ENCODE measurements around the gene STARD13.

STARD13 gene

GRCh38 chr13:33188093-33188882, 97.3 kb downstream of the STARD13 start:
- no peak overlapping the region for H3K27ac ChIP-seq (ENCODE audit: low read length)
- H3K27me3 ChIP-seq (ENCODE audit: control insufficient read depth, insufficient read depth, low read length), result no peaks in the 10 kb centered on the region
- no peaks in the 10 kb centered on the region for H3K9me3 ChIP-seq (ENCODE audit: control insufficient read depth, low read depth, low read length)
- no peaks in the 10 kb centered on the region for H3K36me3 ChIP-seq (ENCODE audit: control insufficient read depth, low read depth, low read length)
- no peak overlapping the region for H3K9ac ChIP-seq (ENCODE audit: low read length)
- H3K4me1 ChIP-seq (ENCODE audit: control insufficient read depth, low read depth, low read length), result peaks cover 20% of the 10 kb centered on the region
- H3K4me3 ChIP-seq (ENCODE audit: low read length), result no peak overlapping the region

- no peaks in the 10 kb centered on the region for H3K36me3 ChIP-seq (ENCODE audit: control insufficient read depth, low read depth, low read length)
- no peaks in the 10 kb centered on the region for H3K9me3 ChIP-seq (ENCODE audit: control insufficient read depth, low read depth, low read length)
- peaks cover 7% of the 10 kb centered on the region for H3K27me3 ChIP-seq (ENCODE audit: control insufficient read depth, insufficient read depth, low read length)
- H3K9ac ChIP-seq (ENCODE audit: low read length), result no peak overlapping the region
- H3K4me1 ChIP-seq (ENCODE audit: control insufficient read depth, low read depth, low read length), result peaks cover 16% of the 10 kb centered on the region
- no peak overlapping the region for H3K4me3 ChIP-seq (ENCODE audit: low read length)
- H3K27ac ChIP-seq (ENCODE audit: low read length), result no peak overlapping the region
Observed at GRCh38 chr13:33186861-33187291, 98.7 kb downstream of the STARD13 start.

GRCh38 chr13:33185853-33186252, 99.7 kb downstream of the STARD13 start:
- H3K27ac ChIP-seq (ENCODE audit: low read length), result no peak overlapping the region

GRCh38 chr13:33184530-33184929, 101.0 kb downstream of the STARD13 start:
- H3K27ac ChIP-seq (ENCODE audit: low read length), result no peak overlapping the region
- no peak overlapping the region for H3K4me3 ChIP-seq (ENCODE audit: low read length)
- no peak overlapping the region for H3K9ac ChIP-seq (ENCODE audit: low read length)
- peaks cover 19% of the 10 kb centered on the region for H3K4me1 ChIP-seq (ENCODE audit: control insufficient read depth, low read depth, low read length)
- H3K36me3 ChIP-seq (ENCODE audit: control insufficient read depth, low read depth, low read length), result no peaks in the 10 kb centered on the region
- H3K27me3 ChIP-seq (ENCODE audit: control insufficient read depth, insufficient read depth, low read length), result peaks cover 30% of the 10 kb centered on the region
- H3K9me3 ChIP-seq (ENCODE audit: control insufficient read depth, low read depth, low read length), result no peaks in the 10 kb centered on the region

More at GRCh38 chr13:33185853-33186252, 99.7 kb downstream of the STARD13 start:
- peaks cover 16% of the 10 kb centered on the region for H3K4me1 ChIP-seq (ENCODE audit: control insufficient read depth, low read depth, low read length)
- H3K9ac ChIP-seq (ENCODE audit: low read length), result no peak overlapping the region
- H3K27me3 ChIP-seq (ENCODE audit: control insufficient read depth, insufficient read depth, low read length), result peaks cover 17% of the 10 kb centered on the region
- no peak overlapping the region for H3K4me3 ChIP-seq (ENCODE audit: low read length)
- no peaks in the 10 kb centered on the region for H3K9me3 ChIP-seq (ENCODE audit: control insufficient read depth, low read depth, low read length)
- H3K36me3 ChIP-seq (ENCODE audit: control insufficient read depth, low read depth, low read length), result no peaks in the 10 kb centered on the region

- H3K9me3 ChIP-seq (ENCODE audit: control insufficient read depth, low read depth, low read length), result no peaks in the 10 kb centered on the region
- H3K27me3 ChIP-seq (ENCODE audit: control insufficient read depth, insufficient read depth, low read length), result peaks cover 35% of the 10 kb centered on the region
- H3K9ac ChIP-seq (ENCODE audit: low read length), result no peak overlapping the region
Observed at GRCh38 chr13:33184112-33184490, 101.5 kb downstream of the STARD13 start.

GRCh38 chr13:33183431-33184111, 102.0 kb downstream of the STARD13 start:
- H3K27ac ChIP-seq (ENCODE audit: low read length), result no peak overlapping the region
- H3K9me3 ChIP-seq (ENCODE audit: control insufficient read depth, low read depth, low read length), result no peaks in the 10 kb centered on the region
- H3K27me3 ChIP-seq (ENCODE audit: control insufficient read depth, insufficient read depth, low read length), result peaks cover 40% of the 10 kb centered on the region
- H3K9ac ChIP-seq (ENCODE audit: low read length), result no peak overlapping the region
- no peak overlapping the region for H3K4me3 ChIP-seq (ENCODE audit: low read length)
- H3K4me1 ChIP-seq (ENCODE audit: control insufficient read depth, low read depth, low read length), result peaks cover 19% of the 10 kb centered on the region
- H3K36me3 ChIP-seq (ENCODE audit: control insufficient read depth, low read depth, low read length), result no peaks in the 10 kb centered on the region

More at GRCh38 chr13:33184112-33184490, 101.5 kb downstream of the STARD13 start:
- no peak overlapping the region for H3K27ac ChIP-seq (ENCODE audit: low read length)
- peaks cover 19% of the 10 kb centered on the region for H3K4me1 ChIP-seq (ENCODE audit: control insufficient read depth, low read depth, low read length)
- no peak overlapping the region for H3K4me3 ChIP-seq (ENCODE audit: low read length)
- no peaks in the 10 kb centered on the region for H3K36me3 ChIP-seq (ENCODE audit: control insufficient read depth, low read depth, low read length)

GRCh38 chr13:33182729-33183128, 102.8 kb downstream of the STARD13 start:
- no peak overlapping the region for H3K27ac ChIP-seq (ENCODE audit: low read length)
- H3K4me1 ChIP-seq (ENCODE audit: control insufficient read depth, low read depth, low read length), result peaks cover 19% of the 10 kb centered on the region

GRCh38 chr13:33181264-33181663, 104.3 kb downstream of the STARD13 start:
- Histone ChIP-seq H3K36me3 (ENCODE audit: control insufficient read depth, low read depth, low read length) (no peaks in the 10 kb centered on the region), H3K4me1 (ENCODE audit: control insufficient read depth, low read depth, low read length) (peaks cover 9% of the 10 kb centered on the region), H3K4me3 (ENCODE audit: low read length) (no peak overlapping the region), H3K27me3 (ENCODE audit: control insufficient read depth, insufficient read depth, low read length) (peaks cover 63% of the 10 kb centered on the region), H3K9me3 (ENCODE audit: control insufficient read depth, low read depth, low read length) (no peaks in the 10 kb centered on the region), H3K9ac (ENCODE audit: low read length) (no peak overlapping the region), H3K27ac (ENCODE audit: low read length) (no peak overlapping the region)

More at GRCh38 chr13:33182729-33183128, 102.8 kb downstream of the STARD13 start:
- Histone ChIP-seq H3K4me3 (ENCODE audit: low read length) (no peak overlapping the region), H3K27me3 (ENCODE audit: control insufficient read depth, insufficient read depth, low read length) (peaks cover 48% of the 10 kb centered on the region), H3K9me3 (ENCODE audit: control insufficient read depth, low read depth, low read length) (no peaks in the 10 kb centered on the region), H3K36me3 (ENCODE audit: control insufficient read depth, low read depth, low read length) (no peaks in the 10 kb centered on the region), H3K9ac (ENCODE audit: low read length) (no peak overlapping the region)

- no peak overlapping the region for H3K27ac ChIP-seq (ENCODE audit: low read length)
- H3K4me1 ChIP-seq (ENCODE audit: control insufficient read depth, low read depth, low read length), result peaks cover 2% of the 10 kb centered on the region
- H3K9me3 ChIP-seq (ENCODE audit: control insufficient read depth, low read depth, low read length), result no peaks in the 10 kb centered on the region
- no peaks in the 10 kb centered on the region for H3K36me3 ChIP-seq (ENCODE audit: control insufficient read depth, low read depth, low read length)
- no peak overlapping the region for H3K9ac ChIP-seq (ENCODE audit: low read length)
- H3K4me3 ChIP-seq (ENCODE audit: low read length), result no peak overlapping the region
- peaks cover 72% of the 10 kb centered on the region for H3K27me3 ChIP-seq (ENCODE audit: control insufficient read depth, insufficient read depth, low read length)
Observed at GRCh38 chr13:33180122-33180804, 105.3 kb downstream of the STARD13 start.

- no peaks in the 10 kb centered on the region for H3K9me3 ChIP-seq (ENCODE audit: control insufficient read depth, low read depth, low read length)
- H3K4me3 ChIP-seq (ENCODE audit: low read length), result no peak overlapping the region
- H3K27me3 ChIP-seq (ENCODE audit: control insufficient read depth, insufficient read depth, low read length), result peaks cover 72% of the 10 kb centered on the region
- peaks cover 2% of the 10 kb centered on the region for H3K4me1 ChIP-seq (ENCODE audit: control insufficient read depth, low read depth, low read length)
- no peaks in the 10 kb centered on the region for H3K36me3 ChIP-seq (ENCODE audit: control insufficient read depth, low read depth, low read length)
- H3K9ac ChIP-seq (ENCODE audit: low read length), result no peak overlapping the region
- no peak overlapping the region for H3K27ac ChIP-seq (ENCODE audit: low read length)
Observed at GRCh38 chr13:33179463-33179862, 106.1 kb downstream of the STARD13 start.

- H3K36me3 ChIP-seq (ENCODE audit: control insufficient read depth, low read depth, low read length), result no peaks in the 10 kb centered on the region
- H3K27me3 ChIP-seq (ENCODE audit: control insufficient read depth, insufficient read depth, low read length), result peaks cover 72% of the 10 kb centered on the region
- H3K27ac ChIP-seq (ENCODE audit: low read length), result no peak overlapping the region
- no peak overlapping the region for H3K9ac ChIP-seq (ENCODE audit: low read length)
- H3K9me3 ChIP-seq (ENCODE audit: control insufficient read depth, low read depth, low read length), result no peaks in the 10 kb centered on the region
- peaks cover 2% of the 10 kb centered on the region for H3K4me1 ChIP-seq (ENCODE audit: control insufficient read depth, low read depth, low read length)
- H3K4me3 ChIP-seq (ENCODE audit: low read length), result no peak overlapping the region
Observed at GRCh38 chr13:33178209-33178840, 107.2 kb downstream of the STARD13 start.

Measured in iPS-18a (cell line).